HEK293 (cell line): ENCODE measurements around the gene ZMYND10.

Experiments
- HOXA7 ChIP-seq: sonication (generic); formaldehyde crosslinking; IDR thresholded peaks from 2 replicates; pipeline ENCODE4 v1.8.1; 2022; ENCODE audit warnings: missing genetic modification reagents, borderline replicate concordance
- MEIS1 ChIP-seq: sonication (generic); formaldehyde crosslinking; IDR thresholded peaks from 2 replicates; pipeline ENCODE4 v1.8.1; 2022; ENCODE audit warnings: missing genetic modification reagents, mild to moderate bottlenecking, borderline replicate concordance
- MZF1 ChIP-seq: fragments of 450-650 bp; formaldehyde crosslinking; IDR thresholded peaks from 2 replicates; pipeline ENCODE4 v1.5.1; 2017; ENCODE audit warnings: missing biosample characterization, missing genetic modification characterization, borderline replicate concordance
- ZBTB1 ChIP-seq: fragments of 450-650 bp; formaldehyde crosslinking; IDR thresholded peaks from 2 replicates; pipeline ENCODE4 v1.5.1; 2016; ENCODE audit warnings: missing biosample characterization, missing genetic modification characterization
- TF ChIP-seq, protein P1 (sequence below): fragments of 450-650 bp; formaldehyde crosslinking; IDR thresholded peaks from 2 replicates; pipeline ENCODE4 v1.5.1; 2016; ENCODE audit warnings: missing biosample characterization, missing genetic modification characterization
- TF ChIP-seq, protein P2 (sequence below): fragments of 450-650 bp; formaldehyde crosslinking; IDR thresholded peaks from 2 replicates; pipeline ENCODE4 v1.5.1; 2016; ENCODE audit warnings: missing biosample characterization, missing genetic modification characterization

DNA sequence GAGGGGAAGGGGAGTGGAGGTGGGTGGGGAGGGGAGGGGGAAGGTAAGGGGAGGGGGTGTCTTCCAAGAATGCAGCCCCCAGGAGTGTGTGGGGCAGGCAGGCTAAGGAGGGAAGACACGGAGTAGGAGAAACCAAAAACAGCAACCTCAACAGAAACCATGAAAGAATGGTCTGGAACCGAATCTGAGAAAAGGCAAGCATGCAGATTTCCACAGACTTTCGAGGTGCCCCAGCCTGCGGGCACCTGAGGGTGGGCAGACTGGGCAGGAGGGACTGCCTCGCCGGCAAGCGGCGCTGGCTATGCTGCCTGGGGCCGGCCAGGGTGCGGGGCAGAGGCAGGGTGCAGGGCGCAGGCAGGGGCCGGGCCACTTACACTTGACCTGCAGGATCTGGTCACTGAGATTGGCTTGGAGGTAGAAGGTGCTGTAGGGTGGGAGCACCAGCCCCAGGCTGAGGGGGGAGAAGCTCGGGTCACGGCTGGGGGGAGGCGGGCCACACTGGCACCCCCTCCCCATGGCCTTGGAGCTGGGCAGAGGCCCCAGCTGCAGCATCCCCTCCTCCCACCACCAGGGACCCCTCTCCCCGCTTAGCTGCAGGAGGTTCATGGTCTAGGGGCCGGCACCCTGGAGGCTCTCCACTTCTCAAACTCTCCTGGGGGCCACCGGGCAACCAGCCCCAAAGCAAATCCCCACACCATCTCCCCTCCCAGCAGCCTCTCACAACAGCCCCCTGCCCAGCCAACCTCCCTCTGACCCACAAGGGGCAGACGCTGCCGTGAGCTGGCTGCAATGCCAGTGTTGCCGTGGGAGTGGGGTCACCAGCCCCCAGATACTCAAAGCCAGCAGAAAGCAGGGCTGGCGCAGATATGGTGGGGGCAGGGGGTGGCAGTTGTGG is 29.1 kb upstream of the ZMYND10 start:
- no peak for TF ChIP-seq ZBTB1 (tag by site-specific recombination)
- TF ChIP-seq, protein P1, sequence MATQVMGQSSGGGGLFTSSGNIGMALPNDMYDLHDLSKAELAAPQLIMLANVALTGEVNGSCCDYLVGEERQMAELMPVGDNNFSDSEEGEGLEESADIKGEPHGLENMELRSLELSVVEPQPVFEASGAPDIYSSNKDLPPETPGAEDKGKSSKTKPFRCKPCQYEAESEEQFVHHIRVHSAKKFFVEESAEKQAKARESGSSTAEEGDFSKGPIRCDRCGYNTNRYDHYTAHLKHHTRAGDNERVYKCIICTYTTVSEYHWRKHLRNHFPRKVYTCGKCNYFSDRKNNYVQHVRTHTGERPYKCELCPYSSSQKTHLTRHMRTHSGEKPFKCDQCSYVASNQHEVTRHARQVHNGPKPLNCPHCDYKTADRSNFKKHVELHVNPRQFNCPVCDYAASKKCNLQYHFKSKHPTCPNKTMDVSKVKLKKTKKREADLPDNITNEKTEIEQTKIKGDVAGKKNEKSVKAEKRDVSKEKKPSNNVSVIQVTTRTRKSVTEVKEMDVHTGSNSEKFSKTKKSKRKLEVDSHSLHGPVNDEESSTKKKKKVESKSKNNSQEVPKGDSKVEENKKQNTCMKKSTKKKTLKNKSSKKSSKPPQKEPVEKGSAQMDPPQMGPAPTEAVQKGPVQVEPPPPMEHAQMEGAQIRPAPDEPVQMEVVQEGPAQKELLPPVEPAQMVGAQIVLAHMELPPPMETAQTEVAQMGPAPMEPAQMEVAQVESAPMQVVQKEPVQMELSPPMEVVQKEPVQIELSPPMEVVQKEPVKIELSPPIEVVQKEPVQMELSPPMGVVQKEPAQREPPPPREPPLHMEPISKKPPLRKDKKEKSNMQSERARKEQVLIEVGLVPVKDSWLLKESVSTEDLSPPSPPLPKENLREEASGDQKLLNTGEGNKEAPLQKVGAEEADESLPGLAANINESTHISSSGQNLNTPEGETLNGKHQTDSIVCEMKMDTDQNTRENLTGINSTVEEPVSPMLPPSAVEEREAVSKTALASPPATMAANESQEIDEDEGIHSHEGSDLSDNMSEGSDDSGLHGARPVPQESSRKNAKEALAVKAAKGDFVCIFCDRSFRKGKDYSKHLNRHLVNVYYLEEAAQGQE (tag by site-specific recombination), result no peak
- no peak for TF ChIP-seq HOXA7 (CRISPR knock-in tag)
- TF ChIP-seq MZF1 (tag by site-specific recombination), result no peak
- TF ChIP-seq, protein P2, sequence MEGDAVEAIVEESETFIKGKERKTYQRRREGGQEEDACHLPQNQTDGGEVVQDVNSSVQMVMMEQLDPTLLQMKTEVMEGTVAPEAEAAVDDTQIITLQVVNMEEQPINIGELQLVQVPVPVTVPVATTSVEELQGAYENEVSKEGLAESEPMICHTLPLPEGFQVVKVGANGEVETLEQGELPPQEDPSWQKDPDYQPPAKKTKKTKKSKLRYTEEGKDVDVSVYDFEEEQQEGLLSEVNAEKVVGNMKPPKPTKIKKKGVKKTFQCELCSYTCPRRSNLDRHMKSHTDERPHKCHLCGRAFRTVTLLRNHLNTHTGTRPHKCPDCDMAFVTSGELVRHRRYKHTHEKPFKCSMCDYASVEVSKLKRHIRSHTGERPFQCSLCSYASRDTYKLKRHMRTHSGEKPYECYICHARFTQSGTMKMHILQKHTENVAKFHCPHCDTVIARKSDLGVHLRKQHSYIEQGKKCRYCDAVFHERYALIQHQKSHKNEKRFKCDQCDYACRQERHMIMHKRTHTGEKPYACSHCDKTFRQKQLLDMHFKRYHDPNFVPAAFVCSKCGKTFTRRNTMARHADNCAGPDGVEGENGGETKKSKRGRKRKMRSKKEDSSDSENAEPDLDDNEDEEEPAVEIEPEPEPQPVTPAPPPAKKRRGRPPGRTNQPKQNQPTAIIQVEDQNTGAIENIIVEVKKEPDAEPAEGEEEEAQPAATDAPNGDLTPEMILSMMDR, result no peak
- TF ChIP-seq MEIS1, result no peak
